NT2/D1 (cell line): Measurements from ENCODE around the gene ARFGAP2.

Source experiments
- DNase-seq: peaks from one replicate; pipeline ENCODE4 v3.0.0-alpha.2; 2011; ENCODE audit warnings: low read depth, low spot score
- H3K27me3 ChIP-seq: 2 replicates; pipeline ENCODE4 v1.6.0; 2011; ENCODE audit warnings: mild to moderate bottlenecking; ENCODE audit not compliant: insufficient read length, insufficient read depth
- H3K36me3 ChIP-seq: 2 replicates; pipeline ENCODE4 v1.6.1; 2011; ENCODE audit warnings: mild to moderate bottlenecking, low read length, mixed read lengths; ENCODE audit not compliant: insufficient read depth, insufficient read length
- H3K4me1 ChIP-seq: 2 replicates; pipeline ENCODE4 v1.5.1; 2011; ENCODE audit not compliant: insufficient read depth, insufficient read length
- H3K4me3 ChIP-seq: 2 replicates; pipeline ENCODE4 v1.5.1; 2011; ENCODE audit warnings: low read depth; ENCODE audit not compliant: insufficient read length
- H3K9ac ChIP-seq: 2 replicates; pipeline ENCODE4 v1.6.0; 2011; ENCODE audit warnings: low read depth; ENCODE audit not compliant: insufficient read length
- H3K9me3 ChIP-seq: 2 replicates; pipeline ENCODE4 v1.5.1; 2011; ENCODE audit warnings: mild to moderate bottlenecking, low read length; ENCODE audit not compliant: insufficient read depth
- SUZ12 ChIP-seq: IDR thresholded peaks from 2 replicates; pipeline ENCODE4 v1.6.1; 2011; ENCODE audit not compliant: insufficient read length, insufficient read depth; ENCODE audit errors: extremely low read depth
- YY1 ChIP-seq: IDR thresholded peaks from 2 replicates; pipeline ENCODE4 v1.6.1; 2011; ENCODE audit not compliant: insufficient read length, insufficient read depth
- ZNF274 ChIP-seq: IDR thresholded peaks from 2 replicates; pipeline ENCODE4 v1.6.1; 2011; ENCODE audit warnings: mild to moderate bottlenecking, low read depth, low read length

Gene ARFGAP2

GRCh38 chr11:47186700-47187695, 10.3 kb upstream of the ARFGAP2 start:
- DNase-seq, result no peak
- Histone ChIP-seq H3K9me3 (no peaks in the 10 kb centered on the region), H3K9ac (peak overlapping the region; percentile 94), H3K27me3 (no peaks in the 10 kb centered on the region), H3K4me1 (peaks cover 27% of the 10 kb centered on the region), H3K36me3 (peaks cover 26% of the 10 kb centered on the region), H3K4me3 (peak overlapping the region; percentile 65)
- TF ChIP-seq SUZ12 (no peak), ZNF274 (no peak), YY1 (no peak)

- DNase-seq, result no peak
- Histone ChIP-seq H3K4me1 (peaks cover 24% of the 10 kb centered on the region), H3K9me3 (no peaks in the 10 kb centered on the region), H3K9ac (peak within 1 kb of the TSS; percentile 95), H3K36me3 (peaks cover 28% of the 10 kb centered on the region), H3K4me3 (peak within 1 kb of the TSS; percentile 80), H3K27me3 (no peaks in the 10 kb centered on the region)
- TF ChIP-seq SUZ12 (no peak), ZNF274 (no peak), YY1 (no peak)
These were observed 9.5 kb upstream of the ARFGAP2 start, which contains the start of gene PACSIN3 for GRCh38 chr11:47186076-47186699. TSS of gene PACSIN3 (minus strand) at chr11:47186434. CDS start at chr11:47182727, 3,707 bp downstream.

GRCh38 chr11:47185305-47186075, 8.8 kb upstream of the ARFGAP2 start:
- peaks cover 32% of the 10 kb centered on the region for H3K36me3 ChIP-seq
- no peaks in the 10 kb centered on the region for H3K9me3 ChIP-seq
- H3K4me1 ChIP-seq, result peaks cover 25% of the 10 kb centered on the region
- peak overlapping the region; percentile 95 for H3K9ac ChIP-seq
- no peak for TF ChIP-seq SUZ12
- no peak for TF ChIP-seq ZNF274
- TF ChIP-seq YY1, result no peak
- DNase-seq, result no peak
- no peaks in the 10 kb centered on the region for H3K27me3 ChIP-seq
- peak overlapping the region; percentile 80 for H3K4me3 ChIP-seq

- Histone ChIP-seq H3K9ac (peak overlapping the region; percentile 95), H3K36me3 (peaks cover 38% of the 10 kb centered on the region), H3K4me3 (peak overlapping the region; percentile 66), H3K4me1 (peaks cover 30% of the 10 kb centered on the region), H3K27me3 (no peaks in the 10 kb centered on the region), H3K9me3 (no peaks in the 10 kb centered on the region)
- no peak for DNase-seq
- TF ChIP-seq ZNF274, result no peak
- no peak for TF ChIP-seq SUZ12
- TF ChIP-seq YY1, result no peak
These were observed 8.1 kb upstream of the ARFGAP2 start for GRCh38 chr11:47184711-47185304.

GRCh38 chr11:47183969-47184368, 7.3 kb upstream of the ARFGAP2 start:
- Histone ChIP-seq H3K9ac (peak overlapping the region; percentile 95), H3K9me3 (no peaks in the 10 kb centered on the region), H3K4me1 (peaks cover 27% of the 10 kb centered on the region), H3K4me3 (no peak overlapping the region), H3K36me3 (peaks cover 47% of the 10 kb centered on the region), H3K27me3 (no peaks in the 10 kb centered on the region)
- TF ChIP-seq SUZ12 (no peak), ZNF274 (no peak), YY1 (no peak)
- no peak for DNase-seq

GRCh38 chr11:47183031-47183856, 6.6 kb upstream of the ARFGAP2 start:
- Histone ChIP-seq H3K36me3 (peaks cover 54% of the 10 kb centered on the region), H3K4me3 (no peak overlapping the region), H3K9me3 (no peaks in the 10 kb centered on the region), H3K4me1 (peaks cover 30% of the 10 kb centered on the region), H3K9ac (peak overlapping the region; percentile 24), H3K27me3 (no peaks in the 10 kb centered on the region)
- no peak for DNase-seq
- TF ChIP-seq YY1 (no peak), ZNF274 (no peak), SUZ12 (no peak)
